NB4 (cell line): ENCODE data around the gene DSTYK.

Source experiments
- MYC ChIP-seq: IDR thresholded peaks from 2 replicates; pipeline ENCODE4 v1.6.1; 2011; ENCODE audit warnings: low read depth, low read length
- TF ChIP-seq, protein P1 (sequence below): IDR thresholded peaks from one replicate; pipeline ENCODE4 v1.5.1; 2012; ENCODE audit warnings: low read depth, low read length

GRCh38 chr1:205210756-205211168, 740 bp downstream of the DSTYK start:
- TF ChIP-seq, protein P1, sequence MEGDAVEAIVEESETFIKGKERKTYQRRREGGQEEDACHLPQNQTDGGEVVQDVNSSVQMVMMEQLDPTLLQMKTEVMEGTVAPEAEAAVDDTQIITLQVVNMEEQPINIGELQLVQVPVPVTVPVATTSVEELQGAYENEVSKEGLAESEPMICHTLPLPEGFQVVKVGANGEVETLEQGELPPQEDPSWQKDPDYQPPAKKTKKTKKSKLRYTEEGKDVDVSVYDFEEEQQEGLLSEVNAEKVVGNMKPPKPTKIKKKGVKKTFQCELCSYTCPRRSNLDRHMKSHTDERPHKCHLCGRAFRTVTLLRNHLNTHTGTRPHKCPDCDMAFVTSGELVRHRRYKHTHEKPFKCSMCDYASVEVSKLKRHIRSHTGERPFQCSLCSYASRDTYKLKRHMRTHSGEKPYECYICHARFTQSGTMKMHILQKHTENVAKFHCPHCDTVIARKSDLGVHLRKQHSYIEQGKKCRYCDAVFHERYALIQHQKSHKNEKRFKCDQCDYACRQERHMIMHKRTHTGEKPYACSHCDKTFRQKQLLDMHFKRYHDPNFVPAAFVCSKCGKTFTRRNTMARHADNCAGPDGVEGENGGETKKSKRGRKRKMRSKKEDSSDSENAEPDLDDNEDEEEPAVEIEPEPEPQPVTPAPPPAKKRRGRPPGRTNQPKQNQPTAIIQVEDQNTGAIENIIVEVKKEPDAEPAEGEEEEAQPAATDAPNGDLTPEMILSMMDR = no peak
- TF ChIP-seq MYC = no peak
